T47D (cell line): ENCODE measurements around the gene CD8A.

Source experiments
- DNase-seq, 2 experiments: peaks; one replicate each; pipeline versions ENCODE4 v3.0.0 to v3.0.0-alpha.2; 2011 to 2012; ENCODE audit warnings: low read depth in 1 of 2, low spot score in 1 of 2
- JUND ChIP-seq: IDR thresholded peaks from 2 replicates; pipeline ENCODE4 v1.6.1; 2012; ENCODE audit warnings: low read depth
- in situ Hi-C: cut with HindIII; loops from 2 replicates; pipeline ENCODE4 v1.10.0; 2016; ENCODE audit warnings: low sequenced_read_pairs, low pct_unique_long_range_greater_than_20kb

CD8A gene

DNA sequence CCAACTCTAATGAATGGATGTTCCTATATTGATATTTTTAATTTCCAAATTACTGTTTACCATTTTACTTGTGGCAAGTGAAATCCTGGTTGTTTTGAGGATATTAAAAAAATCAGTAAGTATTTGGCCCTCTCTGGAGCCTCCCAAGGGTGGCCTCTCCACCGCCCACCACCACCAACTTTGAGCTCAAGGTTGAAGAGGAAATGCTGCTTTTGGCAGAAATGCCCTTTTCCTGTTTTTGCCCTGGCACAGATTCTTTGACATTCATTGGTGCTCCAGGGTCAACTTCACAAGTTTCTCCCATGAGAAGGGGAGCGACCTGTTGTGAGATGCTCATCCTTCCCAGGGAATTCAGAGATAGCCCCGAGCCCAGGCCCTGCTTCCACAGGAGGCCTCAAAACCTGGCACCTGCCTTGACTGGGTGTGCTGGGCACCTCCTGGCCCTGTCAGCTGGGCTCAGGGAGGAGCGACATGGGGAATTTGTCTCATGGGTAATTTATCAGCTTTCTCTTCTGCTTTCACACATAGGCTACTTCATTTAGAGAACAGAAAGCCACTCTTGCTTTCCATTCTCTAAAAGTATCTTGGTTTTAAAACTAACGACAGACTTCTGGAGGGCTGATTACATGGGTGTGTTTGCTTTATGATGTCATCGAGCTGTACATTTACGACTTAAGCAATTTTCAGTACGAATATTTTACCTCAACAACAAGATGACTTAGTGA lies 6.9 kb downstream of the CD8A start:
- in situ Hi-C loops, result no loop called here
- no peak for DNase-seq
- no peak for TF ChIP-seq JUND

DNA sequence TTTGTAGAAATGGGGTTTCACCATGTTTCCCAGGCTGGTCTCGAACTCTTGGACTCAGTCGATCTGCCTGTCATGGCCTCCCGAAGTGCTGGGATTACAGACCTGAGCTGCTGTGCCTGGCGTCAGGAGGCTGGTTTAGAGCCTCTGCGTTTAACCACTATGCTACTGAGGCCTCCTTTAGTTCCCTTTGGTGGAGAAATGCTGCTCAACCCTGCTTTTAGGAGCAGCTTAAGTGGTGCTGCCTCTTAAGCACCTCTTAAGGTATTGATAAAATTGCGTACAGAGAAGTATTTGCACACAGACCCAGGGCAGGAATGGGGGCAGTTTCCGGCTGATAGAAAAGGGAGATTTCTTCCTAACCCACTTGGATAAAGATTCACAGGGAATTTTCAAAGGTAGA lies 8.0 kb downstream of the CD8A start:
- no peak for TF ChIP-seq JUND
- in situ Hi-C loops, result no loop called here
- DNase-seq, result no peak

GRCh38 chr2:86781363-86781762 lies 9.3 kb downstream of the CD8A start:
- in situ Hi-C loops, result no loop called here
- no peak for TF ChIP-seq JUND
- no peak for DNase-seq

DNA sequence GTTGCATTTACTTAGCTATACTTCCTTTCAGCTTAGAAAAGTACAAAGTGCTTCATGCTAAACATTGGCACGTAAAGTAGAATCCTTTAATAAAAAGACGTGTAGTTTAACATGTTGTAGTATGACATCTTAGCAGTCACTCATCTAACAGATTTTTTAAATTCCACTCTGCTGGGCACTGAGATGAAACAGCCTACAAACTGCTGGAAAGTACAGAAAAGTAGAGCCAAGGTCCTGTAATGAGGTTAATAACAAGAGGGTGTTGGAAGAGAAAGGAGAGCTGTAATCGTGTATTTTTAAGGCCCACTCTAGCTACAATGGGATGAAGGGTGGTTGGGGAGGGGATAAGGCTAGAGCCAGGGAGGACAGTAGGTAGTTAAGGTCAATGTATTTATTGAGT lies 10.7 kb downstream of the CD8A start:
- TF ChIP-seq JUND, result no peak
- in situ Hi-C loops, result no loop called here
- no peak for DNase-seq

- no peak for TF ChIP-seq JUND
- in situ Hi-C loops, result no loop called here
- DNase-seq, result no peak
Observed at GRCh38 chr2:86778957-86779356, 11.8 kb downstream of the CD8A start.

GRCh38 chr2:86776532-86776931 lies 14.2 kb downstream of the CD8A start:
- no peak for TF ChIP-seq JUND
- DNase-seq, result no peak
- in situ Hi-C loops, result no loop called here

DNA sequence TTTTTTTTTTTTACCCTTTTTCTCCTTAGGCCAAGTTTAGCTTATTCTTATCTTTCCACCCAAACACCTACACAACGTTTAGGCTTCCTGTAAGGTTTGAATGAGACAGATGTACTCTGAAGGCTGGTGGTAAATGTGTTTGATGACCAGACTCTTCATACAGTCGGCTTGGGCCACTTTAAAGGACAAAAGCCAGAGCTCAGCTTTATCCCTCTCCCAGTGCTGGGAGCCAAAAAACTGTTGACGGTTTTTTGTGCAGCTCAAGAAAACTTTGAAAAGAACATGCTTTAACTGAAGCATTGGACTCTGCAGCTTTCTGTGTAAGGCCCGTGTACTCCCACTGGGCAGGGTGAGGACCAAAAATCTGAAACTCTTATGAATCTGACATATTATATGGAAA lies 15.4 kb downstream of the CD8A start:
- no peak for DNase-seq
- in situ Hi-C loops, result no loop called here

GRCh38 chr2:86774862-86775261 lies 15.9 kb downstream of the CD8A start:
- TF ChIP-seq JUND, result no peak
- DNase-seq, result no peak
- in situ Hi-C loops, result no loop called here

More for the DNA sequence above, 15.4 kb downstream of the CD8A start:
- TF ChIP-seq JUND, result no peak

GRCh38 chr2:86772611-86773010 lies 18.1 kb downstream of the CD8A start:
- TF ChIP-seq JUND, result no peak
- in situ Hi-C loops, result no loop called here
- DNase-seq, result peak in 1 of 2 experiments; percentile 20

- no peak for TF ChIP-seq JUND
- no peak for DNase-seq
- in situ Hi-C loops, result no loop called here
Observed at GRCh38 chr2:86770816-86771301, 19.9 kb downstream of the CD8A start.

- in situ Hi-C loops, result no loop called here
- DNase-seq, result no peak
- TF ChIP-seq JUND, result no peak
Observed at GRCh38 chr2:86769838-86770237, 20.9 kb downstream of the CD8A start.

DNA sequence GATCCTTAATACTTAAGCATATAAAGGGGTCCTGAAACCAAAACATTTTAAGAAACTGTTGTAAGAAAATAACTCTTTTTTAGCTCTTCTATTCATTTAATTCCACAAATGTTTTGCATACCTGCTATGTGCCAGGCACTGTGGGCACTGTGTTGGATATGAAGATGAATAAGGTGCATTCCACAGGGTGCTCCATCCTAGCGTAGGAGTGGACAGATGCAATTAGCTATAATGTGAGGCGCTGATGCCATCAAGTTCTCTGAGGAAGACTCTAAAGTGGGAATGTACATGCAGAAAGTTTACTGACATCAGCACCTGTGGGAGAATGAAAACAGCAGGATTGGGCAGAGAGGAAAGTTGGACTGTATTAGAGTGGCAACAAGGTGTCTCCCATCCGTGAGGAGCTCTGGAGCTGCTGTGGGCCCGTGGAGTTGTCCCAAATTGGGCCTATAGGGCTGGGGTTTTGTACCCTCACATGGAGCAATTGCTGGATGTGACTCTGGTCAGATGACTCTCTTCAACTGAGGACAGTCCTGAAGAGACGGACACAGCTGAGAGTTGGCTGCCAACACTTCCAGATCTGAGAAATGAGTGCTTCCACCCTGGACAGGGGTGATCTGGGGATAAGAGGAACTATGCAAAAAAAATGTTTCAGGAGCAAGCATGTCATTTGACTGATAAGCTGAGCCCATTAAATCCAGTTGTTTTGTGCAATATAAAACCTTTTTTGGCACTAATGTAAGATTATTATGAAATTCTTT lies 22.3 kb downstream of the CD8A start:
- TF ChIP-seq JUND, result no peak
- in situ Hi-C loops, result no loop called here
- no peak for DNase-seq

GRCh38 chr2:86765310-86765695 lies 25.4 kb downstream of the CD8A start:
- DNase-seq, result no peak
- in situ Hi-C loops, result no loop called here
- no peak for TF ChIP-seq JUND
